ENCODE measurements around the gene BCL2L2.

- TF ChIP-seq CTCF (IDR thresholded peaks at IDR 0.05; ENCODE audit: insufficient read depth, low read depth, low read length): no peak
- TF ChIP-seq EZH2 (IDR thresholded peaks at IDR 0.05; ENCODE audit: insufficient read depth, low read length): no peak
Measured at GRCh38 chr14:23301969-23302289, 4.7 kb upstream of the BCL2L2 start.

Measured in astrocyte (in vitro differentiated cells and primary cell).